HepG2 (cell line): ENCODE data around the gene MPC1.

ENCODE experiments used
- ATF7-NPFF ChIP-seq: sonication (generic); formaldehyde crosslinking; IDR thresholded peaks from 2 replicates; pipeline ENCODE4 v1.8.1; 2023; ENCODE audit warnings: mild to moderate bottlenecking, low read depth, missing genetic modification reagents, moderate library complexity
- CEBPB ChIP-seq: IDR thresholded peaks from 2 replicates; pipeline ENCODE4 v1.6.1; 2011; ENCODE audit warnings: low read depth, low read length, improper control_type of control experiment, borderline replicate concordance
- CENPT ChIP-seq: sonication (generic); formaldehyde crosslinking; IDR thresholded peaks from 2 replicates; pipeline ENCODE4 v1.8.0; 2022; ENCODE audit warnings: low read depth, mild to moderate bottlenecking, moderate library complexity, missing genetic modification reagents
- IKZF1 ChIP-seq: fragments of 450-650 bp; IDR thresholded peaks from 2 replicates; pipeline ENCODE4 v1.7.1; 2016
- MAFK ChIP-seq, 2 experiments: IDR thresholded peaks in 1 of 2; conservative IDR thresholded peaks in 1 of 2; 2 replicates each; pipeline ENCODE4 v1.6.1; 2011; ENCODE audit warnings: improper control_type of control experiment in 2 of 2, low read length in 2 of 2
- MZF1 ChIP-seq: sonication (generic); formaldehyde crosslinking; IDR thresholded peaks from 2 replicates; pipeline ENCODE4 v1.8.1; 2023; ENCODE audit warnings: mild to moderate bottlenecking, missing genetic modification reagents, borderline replicate concordance
- ZNF24 ChIP-seq: fragments of 450-650 bp; IDR thresholded peaks from 2 replicates; pipeline ENCODE4 v1.6.1; 2017; ENCODE audit warnings: antibody characterized with exemption, mild to moderate bottlenecking
- ZNF274 ChIP-seq: sonication (generic); formaldehyde crosslinking; IDR thresholded peaks from 2 replicates; pipeline ENCODE4 v1.5.1; 2020; ENCODE audit warnings: mild to moderate bottlenecking, missing genetic modification reagents
- TF ChIP-seq, protein P1 (sequence below): IDR thresholded peaks from 2 replicates; pipeline ENCODE4 v1.6.1; 2018; ENCODE audit warnings: missing genetic modification reagents
- TF ChIP-seq, protein P2 (sequence below): sonication (generic); formaldehyde crosslinking; IDR thresholded peaks from 2 replicates; pipeline ENCODE4 v1.4.0; 2020; ENCODE audit warnings: missing genetic modification reagents

DNA sequence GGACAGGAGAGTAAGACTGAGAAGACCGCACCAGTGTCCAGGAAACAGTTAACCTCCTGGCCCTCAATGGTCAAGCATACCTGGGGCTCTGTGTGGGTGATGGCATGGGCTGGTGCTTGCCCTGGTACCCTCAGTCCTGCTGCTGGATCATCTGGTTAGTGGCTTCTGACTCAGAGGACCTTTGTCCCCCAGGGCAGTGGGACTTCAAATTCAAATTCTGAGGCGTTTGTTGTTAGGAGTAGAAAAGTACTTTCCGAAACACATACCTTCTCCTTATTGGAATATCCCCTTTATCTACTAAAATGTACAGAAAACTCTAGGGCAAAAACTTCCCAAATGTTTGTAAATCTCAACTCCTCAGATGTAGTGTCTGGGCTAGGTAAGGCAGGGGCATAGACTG, 36.3 kb downstream of the MPC1 start:
- TF ChIP-seq MAFK (conservative IDR thresholded peaks at IDR 0.05 in 1 of 2, IDR thresholded peaks at IDR 0.05 in 1 of 2; ENCODE audit: low read length in 2 of 2) (no peak), CEBPB (no peak), ZNF24 (no peak), ATF7-NPFF (CRISPR knock-in tag) (no peak), ZNF274 (CRISPR knock-in tag) (no peak), MZF1 (CRISPR knock-in tag) (no peak), IKZF1 (no peak), CENPT (CRISPR knock-in tag) (no peak)
- TF ChIP-seq, protein P1, sequence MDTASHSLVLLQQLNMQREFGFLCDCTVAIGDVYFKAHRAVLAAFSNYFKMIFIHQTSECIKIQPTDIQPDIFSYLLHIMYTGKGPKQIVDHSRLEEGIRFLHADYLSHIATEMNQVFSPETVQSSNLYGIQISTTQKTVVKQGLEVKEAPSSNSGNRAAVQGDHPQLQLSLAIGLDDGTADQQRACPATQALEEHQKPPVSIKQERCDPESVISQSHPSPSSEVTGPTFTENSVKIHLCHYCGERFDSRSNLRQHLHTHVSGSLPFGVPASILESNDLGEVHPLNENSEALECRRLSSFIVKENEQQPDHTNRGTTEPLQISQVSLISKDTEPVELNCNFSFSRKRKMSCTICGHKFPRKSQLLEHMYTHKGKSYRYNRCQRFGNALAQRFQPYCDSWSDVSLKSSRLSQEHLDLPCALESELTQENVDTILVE (CRISPR knock-in tag) = no peak
- TF ChIP-seq, protein P2, sequence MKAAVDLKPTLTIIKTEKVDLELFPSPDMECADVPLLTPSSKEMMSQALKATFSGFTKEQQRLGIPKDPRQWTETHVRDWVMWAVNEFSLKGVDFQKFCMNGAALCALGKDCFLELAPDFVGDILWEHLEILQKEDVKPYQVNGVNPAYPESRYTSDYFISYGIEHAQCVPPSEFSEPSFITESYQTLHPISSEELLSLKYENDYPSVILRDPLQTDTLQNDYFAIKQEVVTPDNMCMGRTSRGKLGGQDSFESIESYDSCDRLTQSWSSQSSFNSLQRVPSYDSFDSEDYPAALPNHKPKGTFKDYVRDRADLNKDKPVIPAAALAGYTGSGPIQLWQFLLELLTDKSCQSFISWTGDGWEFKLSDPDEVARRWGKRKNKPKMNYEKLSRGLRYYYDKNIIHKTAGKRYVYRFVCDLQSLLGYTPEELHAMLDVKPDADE (CRISPR knock-in tag) = no peak
